Transverse colon (tissue), 4 donors: ENCODE data around the gene PNKP. TPM values are rescaled to one million over a fixed set of nuclear protein-coding genes. Genes with fewer than 3 reads are reported as not detected.

Source experiments
- DNase-seq: peaks from one replicate; pipeline ENCODE4 v3.0.0-alpha.2; 2019
- H3K27ac ChIP-seq, 4 donors: fragments of 200-600 bp; sonication (generic); 2 replicates each; pipeline ENCODE4 v1.5.1; 2016 to 2018; ENCODE audit warnings: inconsistent platforms in 4 of 4
- H3K27me3 ChIP-seq: fragments of 200-600 bp; sonication (generic); 2 replicates; pipeline ENCODE4 v1.5.1; 2017; ENCODE audit warnings: inconsistent platforms
- H3K36me3 ChIP-seq, 4 donors: fragments of 200-600 bp; sonication (generic); 2 replicates each; pipeline ENCODE4 v1.5.1; 2017 to 2019; ENCODE audit warnings: inconsistent platforms in 4 of 4
- H3K4me1 ChIP-seq, 4 donors: fragments of 200-600 bp; sonication (generic); 2 replicates each; pipeline ENCODE4 v1.5.1; 2017 to 2020; ENCODE audit warnings: inconsistent platforms in 4 of 4
- H3K4me3 ChIP-seq, 4 donors: fragments of 200-600 bp; sonication (generic); 1 replicate in 1 of 4; 2 replicates in 3 of 4; pipeline versions ENCODE4 v1.5.1 to v1.6.1; 2017 to 2019; ENCODE audit warnings: inconsistent platforms in 4 of 4
- H3K9me3 ChIP-seq, 2 donors: fragments of 200-600 bp; sonication (generic); 2 replicates each; pipeline ENCODE4 v1.5.1; 2017 to 2019; ENCODE audit warnings: inconsistent platforms in 2 of 2
- CTCF ChIP-seq, 5 experiments: fragments of 200-600 bp in 3 of 5; fragments of 450-650 bp in 2 of 5; sonication (generic) in 3 of 5; IDR thresholded peaks; 1 replicate in 2 of 5; 2 replicates in 3 of 5; pipeline ENCODE4 v1.5.1; 2016 to 2017; ENCODE audit warnings: antibody characterized with exemption in 5 of 5, inconsistent platforms in 3 of 5, mild to moderate bottlenecking in 2 of 5, moderate library complexity in 1 of 5
- EP300 ChIP-seq: sonication (generic); formaldehyde crosslinking; IDR thresholded peaks from one replicate; pipeline ENCODE4 v1.6.1; 2017; ENCODE audit warnings: antibody characterized with exemption, low read depth
- POLR2A ChIP-seq: fragments of 450-650 bp; IDR thresholded peaks from one replicate; pipeline ENCODE4 v1.6.1; 2016; ENCODE audit warnings: antibody characterized with exemption, mild to moderate bottlenecking, moderate library complexity
- POLR2AphosphoS5 ChIP-seq, 3 donors: sonication (generic); formaldehyde crosslinking; IDR thresholded peaks; one replicate each; pipeline ENCODE4 v1.6.1; 2016; ENCODE audit warnings: antibody characterized with exemption in 3 of 3
- WGBS, 2 donors: methylation state at CpG; one replicate each; pipeline ENCODE4 v1.1.5; 2018; ENCODE audit warnings: low coverage in 1 of 2; 5-methylcytosine and 5-hydroxymethylcytosine counted together
- in situ Hi-C, 4 donors: fragments of 200-750 bp; cut with MboI; loops; one replicate each; pipeline versions ENCODE4 v1.15.0 to v1.15.1; 2017; ENCODE audit warnings: low sequenced_read_pairs in 3 of 4, low pct_ligation_motif_present in 1 of 4, low pct_unique_long_range_greater_than_20kb in 1 of 4
- intact Hi-C: fragments of 100-400 bp; cut with DNase I; formaldehyde crosslinking; loops from one replicate; pipeline ENCODE4 v1.15.1; 2023; ENCODE audit warnings: low total_unique reads
- total RNA-seq, 4 donors: library from RNA; depleted of rRNA; stranded (reverse); fragments of >200 nt; gene quantifications; one replicate each; pipeline ENCODE4 v1.1.0, GENCODE V29; 2016

Gene PNKP
- total RNA-seq, 4 donors from 2014 or later, result 60.8 to 128 (median 99.6) TPM

- no peak for TF ChIP-seq EP300
- TF ChIP-seq POLR2A, result no peak
- no peak for TF ChIP-seq CTCF (IDR thresholded peaks at IDR 0.05)
- TF ChIP-seq POLR2AphosphoS5 (IDR thresholded peaks at IDR 0.05), result no peak
- 67 to 70% methylated on average over 1 to 3 of the region's 3 CpGs for WGBS, 2 donors
- Histone ChIP-seq H3K4me1 (peaks cover 0 to 9% (median 5%) of the 10 kb centered on the region in 4 donors), H3K9me3 (no peaks in the 10 kb centered on the region), H3K27me3 (no peaks in the 10 kb centered on the region), H3K27ac (no peak overlapping the region), H3K36me3 (no peaks in the 10 kb centered on the region), H3K4me3 (no peak overlapping the region)
- in situ Hi-C loops, result no loop called here
- DNase-seq, result no peak
- intact Hi-C loops, result no loop called here
These were observed 22.0 kb downstream of the PNKP start for GRCh38 chr19:49845414-49845813.

DNA sequence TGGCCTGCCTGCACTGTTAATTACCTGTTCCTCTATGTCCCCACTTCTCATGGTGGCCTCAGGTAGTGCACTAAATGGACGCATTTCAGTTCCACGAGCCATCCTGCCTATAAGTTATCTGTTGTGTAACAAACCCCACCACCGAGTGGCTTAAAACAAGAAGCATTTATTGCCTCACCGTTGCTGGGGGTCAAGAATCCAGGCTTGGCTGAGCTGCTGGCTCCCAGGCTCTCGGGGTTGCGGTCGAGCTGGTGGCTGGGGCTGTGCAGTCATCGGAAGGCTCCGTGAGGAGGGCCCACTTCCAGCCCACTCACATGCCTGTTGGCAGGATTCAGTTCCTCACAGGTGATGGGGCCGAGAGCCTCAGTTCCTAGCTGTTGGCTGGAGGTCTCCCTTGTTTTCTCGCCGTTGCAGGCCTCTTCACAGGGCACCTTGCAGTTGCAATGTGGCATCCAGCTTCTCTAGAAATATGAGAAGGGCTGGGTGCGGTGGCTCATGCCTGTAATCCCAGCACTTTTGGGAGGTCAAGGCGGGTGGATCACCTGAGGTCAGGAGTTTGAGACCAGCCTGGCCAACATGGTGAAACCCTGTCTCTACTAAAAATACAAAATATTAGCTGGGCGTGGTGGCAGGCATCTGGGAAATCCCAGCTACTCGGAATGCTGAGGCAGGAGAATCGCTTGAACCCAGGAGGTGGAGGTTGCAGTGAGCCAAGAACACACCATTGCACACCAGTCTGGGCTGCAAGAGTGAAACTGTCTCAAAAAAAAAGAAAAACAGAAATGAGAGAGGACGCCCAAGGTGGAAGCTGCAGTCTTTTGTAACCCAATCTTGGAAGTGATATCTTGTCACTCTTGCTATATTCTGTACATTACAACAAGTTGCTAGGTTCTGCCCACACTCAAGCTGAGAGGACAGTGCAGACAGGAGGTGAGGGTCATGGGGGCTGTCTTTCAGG lies 23.0 kb downstream of the PNKP start:
- Histone ChIP-seq H3K9me3 (no peaks in the 10 kb centered on the region), H3K36me3 (no peaks in the 10 kb centered on the region), H3K27me3 (no peaks in the 10 kb centered on the region), H3K4me1 (peaks cover 0 to under 1% (median 0%) of the 10 kb centered on the region in 4 donors), H3K27ac (no peak overlapping the region), H3K4me3 (no peak overlapping the region)
- 78% methylated on average over 7 to 18 of the region's 18 CpGs for WGBS, 2 donors
- DNase-seq, result no peak
- in situ Hi-C loops (no loop called here), intact Hi-C loops (no loop called here)
- no peak for TF ChIP-seq POLR2AphosphoS5 (IDR thresholded peaks at IDR 0.05)

DNA sequence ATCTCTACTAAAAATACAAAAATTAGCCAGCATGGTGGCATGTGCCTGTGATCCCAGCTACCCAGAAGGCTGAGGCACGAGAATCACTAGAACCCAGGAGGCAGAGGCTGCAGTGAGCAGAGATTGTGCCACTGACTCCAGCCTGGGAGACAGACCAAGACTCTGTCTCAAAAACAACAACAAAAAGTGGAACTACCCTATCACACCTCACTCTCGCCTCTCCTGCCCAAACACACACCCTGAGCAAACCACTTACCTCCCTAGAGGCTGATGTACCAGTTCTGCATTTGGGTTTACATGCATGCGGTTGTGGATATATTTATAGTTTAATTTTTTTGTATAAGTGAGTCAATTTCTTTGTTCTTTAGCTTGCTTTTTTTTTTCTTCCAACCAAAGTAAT lies 24.1 kb downstream of the PNKP start:
- no peaks in the 10 kb centered on the region for H3K9me3 ChIP-seq
- no peak for DNase-seq
- in situ Hi-C loops, result no loop called here
- 67 to 80% methylated on average over 2 to 3 of the region's 3 CpGs for WGBS, 2 donors
- H3K27me3 ChIP-seq, result no peaks in the 10 kb centered on the region
- no peak overlapping the region for H3K27ac ChIP-seq
- H3K36me3 ChIP-seq, result no peaks in the 10 kb centered on the region
- intact Hi-C loops, result no loop called here
- no peaks in the 10 kb centered on the region for H3K4me1 ChIP-seq
- H3K4me3 ChIP-seq, result no peak overlapping the region
- TF ChIP-seq POLR2AphosphoS5 (IDR thresholded peaks at IDR 0.05) (no peak), POLR2A (no peak), EP300 (no peak), CTCF (IDR thresholded peaks at IDR 0.05) (no peak)

- Histone ChIP-seq H3K9me3 (no peaks in the 10 kb centered on the region), H3K27ac (no peak overlapping the region), H3K4me1 (no peaks in the 10 kb centered on the region), H3K27me3 (no peaks in the 10 kb centered on the region), H3K36me3 (peaks cover 0 to 7% (median 0%) of the 10 kb centered on the region in 4 donors), H3K4me3 (no peak overlapping the region)
- DNase-seq, result no peak
- in situ Hi-C loops, result no loop called here
- intact Hi-C loops, result no loop called here
- TF ChIP-seq POLR2A, result no peak
- TF ChIP-seq CTCF (IDR thresholded peaks at IDR 0.05), result no peak
- no peak for TF ChIP-seq POLR2AphosphoS5 (IDR thresholded peaks at IDR 0.05)
- TF ChIP-seq EP300, result no peak
- 82 to 92% methylated on average over 6 to 17 of the region's 17 CpGs for WGBS, 2 donors
These were observed 26.6 kb downstream of the PNKP start for GRCh38 chr19:49840736-49841249.
